ENCODE data around the gene CNOT1. TPM values are rescaled to one million over a fixed set of nuclear protein-coding genes. Genes with fewer than 3 reads are reported as not detected.
A peak's percentile ranks its signal among the peaks of the same experiment; 100 is the strongest.

The CNOT1 gene
- total RNA-seq, 1 experiment from 2014 or later, result 230 TPM

DNA sequence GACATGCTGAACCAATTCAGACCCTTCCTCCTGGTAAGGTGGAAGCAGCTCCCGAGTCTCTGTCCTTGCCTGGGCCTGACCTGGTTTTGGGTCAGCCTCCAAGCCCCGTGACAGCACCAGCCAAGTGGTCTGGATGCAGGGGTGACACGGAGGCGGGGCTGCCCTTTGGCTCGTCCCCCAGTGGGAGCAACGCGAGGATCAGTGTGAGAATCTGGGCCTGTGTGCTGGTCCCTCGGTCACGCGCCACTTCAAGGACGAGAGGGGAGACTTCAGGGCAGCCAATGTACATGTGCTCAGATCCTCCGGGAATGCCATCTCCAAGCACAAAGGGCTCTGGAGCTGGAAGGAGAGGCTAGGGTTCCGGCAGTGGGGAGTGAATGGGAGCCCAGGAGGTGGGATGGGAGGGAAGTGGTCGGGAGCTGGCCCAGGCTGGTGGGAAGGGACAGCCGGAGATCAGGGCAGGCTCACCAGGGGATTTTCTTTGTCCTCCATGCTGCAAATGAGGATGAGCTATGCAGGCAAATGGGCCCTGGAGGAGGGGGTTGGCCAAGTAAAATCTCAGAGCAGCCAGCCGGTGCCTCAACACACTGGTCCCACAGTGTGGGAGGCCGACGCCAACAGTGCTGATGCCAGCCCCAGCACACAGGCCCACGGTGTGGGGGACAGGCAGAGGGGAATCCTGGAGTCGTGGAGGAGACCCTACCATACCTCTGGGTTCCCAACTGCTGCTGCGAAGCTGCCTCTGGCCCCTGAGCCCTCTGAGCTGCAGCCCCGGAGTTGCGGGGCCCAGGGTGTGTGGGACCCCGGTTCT lies 133.9 kb downstream of the CNOT1 start:
- Histone ChIP-seq H4K20me1 (ENCODE audit: insufficient read depth) (no peaks in the 10 kb centered on the region), H3K4me1 (ENCODE audit: control insufficient read depth in 1 of 2, insufficient read depth in 2 of 2, low read length in 2 of 2) (peaks cover 0 to 31% of the 10 kb centered on the region in 2 experiments; a peak in 3 of 4 replicates), H3K4me2 (ENCODE audit: low read length) (peak overlapping the region; percentile 31; the same call in 1 of the 2 replicates), H3K27me3 (ENCODE audit: insufficient read depth, low read length) (no peaks in the 10 kb centered on the region), H3K9me2 (ENCODE audit: insufficient read depth) (no peaks in the 10 kb centered on the region), H3K36me3 (ENCODE audit: control insufficient read depth in 1 of 2, insufficient read depth in 2 of 2, low read length in 2 of 2) (no peaks in the 10 kb centered on the region), H3K79me2 (ENCODE audit: insufficient read depth, low read length) (no peaks in the 10 kb centered on the region), H3K27ac (ENCODE audit: low read depth, low read length) (no peak overlapping the region), H2AFZ (ENCODE audit: low read depth, low read length, poor library complexity, severe bottlenecking) (no peak overlapping the region), H3K9me3 (ENCODE audit: control insufficient read depth in 1 of 2, insufficient read depth in 1 of 2, low read depth in 1 of 2, low read length in 2 of 2) (no peaks in the 10 kb centered on the region), H3K9ac (ENCODE audit: low read length) (peak overlapping the region; percentile 12; the same call in 1 of the 2 replicates), H3K4me3 (replicated peaks in 1 of 2; ENCODE audit: low read depth in 1 of 2, low read length in 2 of 2) (no peak overlapping the region)
- ChIA-PET CTCF (interaction anchor here (0.7 to 2.3 kb wide), 5 partner anchors 156 to 366 kb away, joined by 3 to 14 read pairs (median 4); partner anchors contain the start of gene CFAP20), POLR2A (interaction anchor here (1.6 kb wide), 1 partner anchor 159 kb away, joined by 4 read pairs; no protein-coding TSS in a partner anchor), RAD21 (ENCODE audit: low non-redundant PET in 1 of 2, low total read pairs in 2 of 2, uncharacterized antibody in 2 of 2, unreplicated experiment in 2 of 2) (no interaction called here)
- intact Hi-C loops (cut with micrococcal nuclease), result loop anchor here (5.0 kb wide), 1 partner anchor 167 kb away; no protein-coding TSS in a partner anchor
- DNase-seq (ENCODE audit: low read depth, low spot score), result no peak
- no peak for ATAC-seq
- BruUV-seq (replicated peaks), result no TSS peak
- TF ChIP-seq POLR2A (IDR thresholded peaks at IDR 0.05; ENCODE audit: borderline replicate concordance, extremely low read depth, insufficient read depth, insufficient read length) (no peak), EGR1 (IDR thresholded peaks at IDR 0.05; ENCODE audit: low read depth) (no peak), ZNF274 (IDR thresholded peaks at IDR 0.05; ENCODE audit: low read depth, low read length) (no peak), ELF1 (IDR thresholded peaks at IDR 0.05; ENCODE audit: borderline replicate concordance, low read depth) (no peak), CTCF (IDR thresholded peaks at IDR 0.05 in 2 of 3, conservative IDR thresholded peaks at IDR 0.05 in 1 of 3; ENCODE audit: borderline replicate concordance in 1 of 3, insufficient read depth in 1 of 3, low read depth in 2 of 3, low read length in 2 of 3) (no peak), CBX3 (IDR thresholded peaks at IDR 0.05; ENCODE audit: low read depth) (no peak), EZH2phosphoT487 (IDR thresholded peaks at IDR 0.05; ENCODE audit: borderline replicate concordance) (no peak), FOSL1 (IDR thresholded peaks at IDR 0.05; ENCODE audit: low read depth) (no peak), ZFX (IDR thresholded peaks at IDR 0.05) (no peak)

Data from HCT116 (cell line).